ENCODE measurements around the gene NDUFAF8. TPM values are rescaled to one million over a fixed set of nuclear protein-coding genes. Genes with fewer than 3 reads are reported as not detected.

The NDUFAF8 gene
- total and polyA plus RNA-seq, 8 donors: 14.5 to 185 (median 43.4) TPM; not detected in 1

DNA sequence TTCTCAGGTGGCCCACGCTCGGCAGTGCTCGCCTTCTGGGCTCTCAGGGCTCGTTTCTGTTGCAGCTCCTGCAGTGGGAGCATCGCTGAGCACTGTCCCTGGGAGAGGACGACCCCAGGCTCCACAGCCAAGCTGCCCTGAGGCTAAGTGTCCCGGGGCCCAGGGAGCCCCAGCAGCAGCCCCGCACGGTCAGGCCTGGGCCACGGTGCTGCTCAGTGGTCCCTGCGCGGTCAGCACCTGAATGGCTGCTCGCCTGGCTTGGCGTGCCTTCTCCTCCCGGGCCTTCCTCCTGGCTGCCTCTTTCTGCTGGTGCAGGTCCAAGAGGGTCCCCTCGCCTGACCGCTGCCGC is 39.7 kb upstream of the NDUFAF8 start:
- Histone ChIP-seq H3K27ac (no peak overlapping the region), H3K9me3 (no peaks in the 10 kb centered on the region)
- intact Hi-C loops (cut with DNase I; ENCODE audit: low total_unique reads): no loop called here

DNA sequence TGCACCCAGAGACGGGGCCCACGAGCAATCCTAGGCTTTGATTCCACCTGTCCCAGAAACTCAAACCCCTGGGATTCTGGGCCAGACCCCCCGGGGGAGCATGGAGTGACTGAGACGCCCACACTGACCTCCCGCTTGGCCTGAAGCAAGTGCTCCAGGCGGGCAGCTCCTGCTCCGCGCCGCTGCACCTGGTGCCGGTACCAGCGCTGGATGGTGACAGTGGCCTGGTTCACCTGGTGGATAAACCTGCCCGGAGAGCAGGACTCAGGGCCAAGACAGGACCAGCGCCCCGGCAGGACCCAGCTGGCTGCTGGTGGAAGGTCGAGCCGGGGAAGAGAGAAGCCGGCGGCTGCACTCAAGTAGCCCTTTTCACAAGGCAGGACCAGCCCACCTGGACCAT is 38.9 kb upstream of the NDUFAF8 start:
- TF ChIP-seq, protein P1, sequence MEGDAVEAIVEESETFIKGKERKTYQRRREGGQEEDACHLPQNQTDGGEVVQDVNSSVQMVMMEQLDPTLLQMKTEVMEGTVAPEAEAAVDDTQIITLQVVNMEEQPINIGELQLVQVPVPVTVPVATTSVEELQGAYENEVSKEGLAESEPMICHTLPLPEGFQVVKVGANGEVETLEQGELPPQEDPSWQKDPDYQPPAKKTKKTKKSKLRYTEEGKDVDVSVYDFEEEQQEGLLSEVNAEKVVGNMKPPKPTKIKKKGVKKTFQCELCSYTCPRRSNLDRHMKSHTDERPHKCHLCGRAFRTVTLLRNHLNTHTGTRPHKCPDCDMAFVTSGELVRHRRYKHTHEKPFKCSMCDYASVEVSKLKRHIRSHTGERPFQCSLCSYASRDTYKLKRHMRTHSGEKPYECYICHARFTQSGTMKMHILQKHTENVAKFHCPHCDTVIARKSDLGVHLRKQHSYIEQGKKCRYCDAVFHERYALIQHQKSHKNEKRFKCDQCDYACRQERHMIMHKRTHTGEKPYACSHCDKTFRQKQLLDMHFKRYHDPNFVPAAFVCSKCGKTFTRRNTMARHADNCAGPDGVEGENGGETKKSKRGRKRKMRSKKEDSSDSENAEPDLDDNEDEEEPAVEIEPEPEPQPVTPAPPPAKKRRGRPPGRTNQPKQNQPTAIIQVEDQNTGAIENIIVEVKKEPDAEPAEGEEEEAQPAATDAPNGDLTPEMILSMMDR (IDR thresholded peaks at IDR 0.05): no peak
- TF ChIP-seq POLR2A (IDR thresholded peaks at IDR 0.05) (no peak), EP300 (IDR thresholded peaks at IDR 0.05) (no peak), POLR2AphosphoS5 (IDR thresholded peaks at IDR 0.05) (no peak)
- no peak overlapping the region for H3K4me3 ChIP-seq
- no peak for DNase-seq
- intact Hi-C loops (cut with DNase I; ENCODE audit: low total_unique reads): no loop called here
- H3K27ac ChIP-seq: peak overlapping the region in 1 of 5 donors; percentile 30
- H3K4me1 ChIP-seq: peaks cover 0 to 20% (median 12%) of the 10 kb centered on the region in 4 donors
- 78 to 90% (median 83%) methylated on average over 17 to 18 of the region's 18 CpGs; no CpG with 5 or more reads in 1 of the 5 donors for WGBS, 5 donors
- H3K27me3 ChIP-seq: no peaks in the 10 kb centered on the region
- peaks cover 0 to 71% (median 54%) of the 10 kb centered on the region in 4 donors for H3K36me3 ChIP-seq
- no peaks in the 10 kb centered on the region for H3K9me3 ChIP-seq

More for the DNA sequence above, 39.7 kb upstream of the NDUFAF8 start:
- no peak overlapping the region for H3K4me3 ChIP-seq
- H3K27me3 ChIP-seq: no peaks in the 10 kb centered on the region
- H3K36me3 ChIP-seq: peaks cover 0 to 77% (median 61%) of the 10 kb centered on the region in 4 donors
- no peak for DNase-seq
- TF ChIP-seq, protein P1 (IDR thresholded peaks at IDR 0.05): no peak
- TF ChIP-seq POLR2AphosphoS5 (IDR thresholded peaks at IDR 0.05) (no peak), POLR2A (IDR thresholded peaks at IDR 0.05) (no peak), EP300 (IDR thresholded peaks at IDR 0.05) (no peak)
- 85 to 95% (median 94%) methylated on average over 11 to 18 of the region's 18 CpGs for WGBS, 5 donors
- H3K4me1 ChIP-seq: peaks cover 0 to 20% (median 12%) of the 10 kb centered on the region in 4 donors

DNA sequence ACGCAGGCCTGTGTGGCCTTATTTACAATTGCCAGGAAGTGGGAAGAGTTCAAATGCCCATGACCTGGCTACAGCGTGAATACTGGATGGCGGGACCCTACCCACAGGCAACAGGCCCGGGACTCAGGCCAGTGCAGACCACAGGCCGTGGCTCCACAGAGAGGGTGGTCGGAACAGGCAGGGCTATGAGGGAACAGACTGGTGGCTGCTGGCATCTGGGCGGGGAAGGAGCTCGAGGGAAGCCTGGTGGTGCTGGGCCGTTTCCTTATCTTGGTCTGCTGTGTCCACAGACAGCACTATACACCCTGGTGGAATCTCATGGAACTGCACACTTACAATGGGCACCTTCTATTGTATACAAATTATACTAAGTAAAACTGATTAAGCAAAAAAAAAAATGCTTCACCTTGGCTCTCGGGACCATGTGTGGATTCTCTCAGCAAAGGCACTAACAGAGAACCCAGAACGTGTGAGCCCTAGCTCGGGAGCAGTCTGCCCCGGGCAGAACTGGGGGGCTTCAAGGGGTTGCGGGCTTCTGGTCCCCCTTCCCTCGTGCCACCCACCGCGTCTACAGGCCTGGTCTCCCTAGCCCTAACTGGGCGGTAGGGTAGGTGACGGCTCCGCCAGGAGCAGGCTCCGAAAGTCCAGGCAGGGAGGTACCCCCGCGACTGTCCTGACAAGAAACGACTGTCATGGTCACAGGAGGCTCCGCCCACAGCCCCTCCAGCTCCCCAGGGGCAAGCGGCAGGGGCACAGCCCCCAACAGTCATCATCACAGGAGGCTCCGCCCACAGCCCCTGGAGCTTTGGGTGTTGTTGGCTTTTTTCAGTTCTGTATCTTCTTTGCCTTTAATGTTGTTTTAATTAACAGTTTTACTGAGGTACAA is 38.2 kb upstream of the NDUFAF8 start:
- Histone ChIP-seq H3K9me3 (no peaks in the 10 kb centered on the region), H3K27ac (peak overlapping the region in 2 of 5 donors; percentile 11 to 30), H3K36me3 (peaks cover 0 to 64% (median 47%) of the 10 kb centered on the region in 4 donors), H3K4me1 (peaks cover 0 to 20% (median 12%) of the 10 kb centered on the region in 4 donors), H3K27me3 (no peaks in the 10 kb centered on the region), H3K4me3 (no peak overlapping the region)
- WGBS, 5 donors: 51 to 60% (median 55%) methylated on average over 23 to 27 of the region's 27 CpGs
- intact Hi-C loops (cut with DNase I; ENCODE audit: low total_unique reads): no loop called here
- TF ChIP-seq, protein P1 (IDR thresholded peaks at IDR 0.05): peak in 5 of 7 experiments; percentile 57 to 84 (median 74)
- no peak for TF ChIP-seq POLR2A (IDR thresholded peaks at IDR 0.05)
- TF ChIP-seq POLR2AphosphoS5 (IDR thresholded peaks at IDR 0.05): peak in 1 of 3 donors; percentile 53
- no peak for TF ChIP-seq EP300 (IDR thresholded peaks at IDR 0.05)
- DNase-seq: peak; percentile 79 to 91

DNA sequence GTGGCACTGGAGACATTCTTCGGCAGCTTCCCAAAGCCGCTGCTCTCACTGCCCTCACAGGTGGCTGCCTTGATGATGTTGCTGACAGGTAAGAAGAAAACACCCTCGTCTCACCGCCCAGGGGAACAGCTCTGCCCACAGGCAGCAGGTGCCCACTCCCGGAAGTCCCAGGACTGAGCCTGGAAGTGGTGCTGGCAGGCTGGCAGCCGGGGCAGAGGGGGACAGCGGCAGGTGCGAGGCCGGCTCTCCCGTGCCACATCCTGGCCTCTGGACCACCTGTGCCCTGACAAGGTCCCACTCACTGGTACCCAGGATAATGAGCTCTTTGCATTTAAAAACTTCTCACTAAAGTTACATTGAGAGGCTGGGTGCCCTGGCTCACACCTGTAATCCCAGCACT is 36.8 kb upstream of the NDUFAF8 start:
- H3K4me3 ChIP-seq: no peak overlapping the region
- H3K36me3 ChIP-seq: peaks cover 0 to 64% (median 48%) of the 10 kb centered on the region in 4 donors
- intact Hi-C loops (cut with DNase I; ENCODE audit: low total_unique reads): no loop called here
- no peaks in the 10 kb centered on the region for H3K9me3 ChIP-seq
- TF ChIP-seq POLR2AphosphoS5 (IDR thresholded peaks at IDR 0.05): no peak
- TF ChIP-seq POLR2A (IDR thresholded peaks at IDR 0.05): no peak
- TF ChIP-seq, protein P1 (IDR thresholded peaks at IDR 0.05): no peak
- TF ChIP-seq EP300 (IDR thresholded peaks at IDR 0.05): no peak
- no peak overlapping the region for H3K27ac ChIP-seq
- 93 to 97% (median 96%) methylated on average over 7 to 10 of the region's 10 CpGs for WGBS, 5 donors
- H3K27me3 ChIP-seq: no peaks in the 10 kb centered on the region
- DNase-seq: no peak
- H3K4me1 ChIP-seq: peaks cover 0 to 20% (median 12%) of the 10 kb centered on the region in 4 donors
